B cell (primary cell): ENCODE results near the gene HDLBP. TPM values are rescaled to one million over a fixed set of nuclear protein-coding genes. Genes with fewer than 3 reads are reported as not detected.

Source experiments
- ATAC-seq: fragments of 200-7000 bp; cut with Tn5 transposase; one replicate; pipeline ENCODE4 v1.10.0; 2021; ENCODE audit warnings: low read depth, mild to moderate bottlenecking, moderate number of reproducible peaks, moderate library complexity
- CTCF ChIA-PET: fragments of 350-600 bp; sonication (Branson Sonifier 250); formaldehyde crosslinking; loops from one replicate; lab custom pipeline; 2021; ENCODE audit warnings: antibody characterized with exemption, inconsistent platforms; lab: Charles Lee
- POLR2A ChIA-PET: fragments of 350-600 bp; sonication (Branson Sonifier 250); formaldehyde crosslinking; loops from one replicate; lab custom pipeline; 2021; ENCODE audit warnings: antibody characterized with exemption; lab: Charles Lee
- DNase-seq: peaks from one replicate; pipeline ENCODE4 v3.0.0; 2013
- H2AFZ ChIP-seq: 2 replicates; pipeline ENCODE4 v1.6.1; 2012; ENCODE audit warnings: mild to moderate bottlenecking, low read depth, low read length; ENCODE audit not compliant: insufficient read depth, poor library complexity, severe bottlenecking
- H3K27ac ChIP-seq, 2 donors: 1 replicate in 1 of 2; 2 replicates in 1 of 2; pipeline ENCODE4 v1.5.1; 2012 to 2013; ENCODE audit warnings: low read length in 2 of 2, mild to moderate bottlenecking in 2 of 2, moderate library complexity in 1 of 2
- H3K27me3 ChIP-seq, 4 experiments: fragments of 200-600 bp in 1 of 4; sonication (generic) in 1 of 4; replicated peaks in 1 of 4; 1 replicate in 2 of 4; 2 replicates in 2 of 4; pipeline versions ENCODE4 v1.6.1 to v1.7.0; 2013 to 2016; ENCODE audit warnings: low read length in 3 of 4, mild to moderate bottlenecking in 2 of 4, mixed read lengths in 1 of 4, moderate library complexity in 1 of 4; ENCODE audit not compliant: insufficient read depth in 4 of 4, control insufficient read depth in 3 of 4; ENCODE audit errors: control extremely low read depth in 1 of 4
- H3K36me3 ChIP-seq, 2 experiments: replicated peaks in 1 of 2; 1 replicate in 1 of 2; 2 replicates in 1 of 2; pipeline versions ENCODE4 v1.6.1 to v1.7.1; 2013; ENCODE audit warnings: low read length in 1 of 2; ENCODE audit not compliant: insufficient read depth in 2 of 2, control insufficient read depth in 1 of 2; ENCODE audit errors: control extremely low read depth in 1 of 2, extremely low read depth in 1 of 2
- H3K4me1 ChIP-seq, 2 donors: fragments of 200-600 bp in 1 of 2; sonication (generic) in 1 of 2; 1 replicate in 1 of 2; 2 replicates in 1 of 2; pipeline versions ENCODE4 v1.5.1 to v1.6.1; 2013 to 2017; ENCODE audit warnings: low read length in 2 of 2; ENCODE audit not compliant: control insufficient read depth in 2 of 2, insufficient read depth in 2 of 2
- H3K4me2 ChIP-seq: replicated peaks from 2 replicates; pipeline ENCODE3; 2012; ENCODE audit warnings: mild to moderate bottlenecking, low read depth, low read length; ENCODE audit not compliant: poor library complexity, severe bottlenecking
- H3K4me3 ChIP-seq, 5 experiments: fragments of 200-600 bp in 1 of 5; sonication (generic) in 1 of 5; 1 replicate in 3 of 5; 2 replicates in 2 of 5; pipeline versions ENCODE4 v1.5.1 to v1.7.0; 2011 to 2016; ENCODE audit warnings: low read length in 4 of 5, mild to moderate bottlenecking in 4 of 5, low read depth in 2 of 5, control low read depth in 1 of 5, moderate library complexity in 1 of 5; ENCODE audit not compliant: insufficient read depth in 1 of 5; ENCODE audit errors: control extremely low read depth in 1 of 5, extremely low read depth in 1 of 5
- H3K79me2 ChIP-seq: fragments of 200-600 bp; sonication (generic); one replicate; pipeline ENCODE4 v1.6.0; 2016; ENCODE audit warnings: low read length; ENCODE audit not compliant: control insufficient read depth, insufficient read depth
- H3K9ac ChIP-seq: fragments of 200-600 bp; sonication (generic); 2 replicates; pipeline ENCODE4 v1.6.1; 2017; ENCODE audit warnings: mild to moderate bottlenecking, low read length, moderate library complexity
- H3K9me3 ChIP-seq, 3 donors: one replicate each; pipeline versions ENCODE4 v1.6.1 to v1.7.1; 2013; ENCODE audit warnings: low read length in 2 of 3; ENCODE audit not compliant: control insufficient read depth in 2 of 3, insufficient read depth in 1 of 3; ENCODE audit errors: control extremely low read depth in 1 of 3
- H4K20me1 ChIP-seq: 2 replicates; pipeline ENCODE4 v1.6.0; 2012; ENCODE audit warnings: mild to moderate bottlenecking, low read length; ENCODE audit not compliant: insufficient read depth, control insufficient read depth, poor library complexity, severe bottlenecking
- H3K27ac Mint-ChIP-seq: one replicate; pipeline ENCODE4 v1.8.0; 2021; ENCODE audit warnings: mixed read lengths
- H3K27me3 Mint-ChIP-seq: one replicate; pipeline ENCODE4 v1.8.0; 2021; ENCODE audit warnings: mixed read lengths
- H3K4me1 Mint-ChIP-seq: one replicate; pipeline ENCODE4 v1.8.0; 2021; ENCODE audit warnings: mixed read lengths
- H3K4me3 Mint-ChIP-seq: one replicate; pipeline ENCODE4 v1.8.0; 2021; ENCODE audit warnings: mixed read lengths
- H3K9me3 Mint-ChIP-seq: one replicate; pipeline ENCODE4 v1.8.0; 2022; ENCODE audit warnings: mixed read lengths; ENCODE audit not compliant: insufficient read depth
- EZH2 ChIP-seq: IDR thresholded peaks from 2 replicates; pipeline ENCODE4 v1.6.1; 2012; ENCODE audit warnings: borderline replicate concordance, low read depth, mild to moderate bottlenecking, moderate library complexity, low read length; ENCODE audit not compliant: insufficient read depth, poor library complexity, severe bottlenecking
- WGBS: methylation state at CpG from one replicate; pipeline ENCODE4 v1.1.5; 2013; ENCODE audit warnings: missing lambda C conversion rate; ENCODE audit not compliant: insufficient coverage; 5-methylcytosine and 5-hydroxymethylcytosine counted together
- intact Hi-C: fragments of 100-400 bp; cut with micrococcal nuclease; formaldehyde crosslinking; loops from one replicate; pipeline ENCODE4 v1.10.0; 2022
- polyA plus RNA-seq: library from polyadenylated mRNA; depleted of rRNA; stranded (reverse); fragments of >200 nt; gene quantifications from 2 replicates; pipeline ENCODE4 v1.2.3, GENCODE V29; 2012
- total RNA-seq, 2 donors: library from RNA; stranded (reverse); fragments of 120-200 nt in 1 of 2; gene quantifications; 1 replicate in 1 of 2; 2 replicates in 1 of 2; pipeline versions ENCODE4 v1.2.3 to v1.2.4, GENCODE V29; 2013 to 2022
- TF ChIP-seq, protein P1 (sequence below): fragments of 200-600 bp; IDR thresholded peaks from one replicate; pipeline ENCODE4 v1.8.0; 2022; ENCODE audit warnings: antibody characterized with exemption, mild to moderate bottlenecking

HDLBP gene
- total and polyA plus RNA-seq, 2 donors (not counting 1 experiment from before 2014, with no cell fraction given): 55.1 to 127 TPM

DNA sequence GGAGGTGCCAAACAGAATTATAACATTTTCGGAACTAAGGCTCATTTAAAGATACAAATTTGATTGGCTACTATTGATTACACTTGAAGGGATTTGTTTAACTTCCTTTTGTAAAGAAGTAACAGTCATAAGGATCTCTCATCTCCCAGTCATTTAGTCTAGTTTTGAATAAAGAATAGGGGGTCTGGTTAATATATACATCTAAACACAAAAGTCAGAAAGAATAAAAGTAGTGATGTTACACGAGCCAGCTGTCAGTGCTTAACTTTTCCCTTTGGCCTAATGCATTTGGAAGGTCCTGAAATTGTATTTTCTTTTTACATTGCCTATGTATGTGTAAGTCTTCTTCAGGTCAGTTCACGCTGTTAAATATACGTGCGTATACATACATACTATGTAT is 8.3 kb upstream of the HDLBP start:
- Histone ChIP-seq H3K4me3 (no peak overlapping the region), H3K4me2 (no peak overlapping the region), H4K20me1 (peaks cover 66% of the 10 kb centered on the region), H3K36me3 (peaks cover 6 to 24% of the 10 kb centered on the region in 2 experiments), H3K27me3 (no peaks in the 10 kb centered on the region), H3K9me3 (no peaks in the 10 kb centered on the region), H3K27ac (no peak overlapping the region), H2AFZ (no peak overlapping the region), H3K4me1 (peaks cover 25 to 27% of the 10 kb centered on the region in 2 donors), H3K79me2 (peaks cover 95% of the 10 kb centered on the region), H3K9ac (no peak overlapping the region)
- H3K27me3 Mint-ChIP-seq: no peaks in the 10 kb centered on the region
- intact Hi-C loops: loop anchor here (1.0 kb wide), 1 partner anchor 7 kb away; no protein-coding TSS in a partner anchor
- no peaks in the 10 kb centered on the region for H3K9me3 Mint-ChIP-seq
- peak overlapping the region; percentile 44 for H3K27ac Mint-ChIP-seq
- CTCF ChIA-PET: interaction anchor here (0.8 to 0.9 kb wide), 2 partner anchors 26 to 66 kb away, joined by 3 read pairs; no protein-coding TSS in a partner anchor
- POLR2A ChIA-PET: interaction anchor here (2.0 kb wide), 1 partner anchor 8 kb away, joined by 8 read pairs; the partner anchor contains the start of genes HDLBP and SEPTIN2
- ATAC-seq (no peak), DNase-seq (no peak)
- TF ChIP-seq EZH2: no peak
- TF ChIP-seq, protein P1, sequence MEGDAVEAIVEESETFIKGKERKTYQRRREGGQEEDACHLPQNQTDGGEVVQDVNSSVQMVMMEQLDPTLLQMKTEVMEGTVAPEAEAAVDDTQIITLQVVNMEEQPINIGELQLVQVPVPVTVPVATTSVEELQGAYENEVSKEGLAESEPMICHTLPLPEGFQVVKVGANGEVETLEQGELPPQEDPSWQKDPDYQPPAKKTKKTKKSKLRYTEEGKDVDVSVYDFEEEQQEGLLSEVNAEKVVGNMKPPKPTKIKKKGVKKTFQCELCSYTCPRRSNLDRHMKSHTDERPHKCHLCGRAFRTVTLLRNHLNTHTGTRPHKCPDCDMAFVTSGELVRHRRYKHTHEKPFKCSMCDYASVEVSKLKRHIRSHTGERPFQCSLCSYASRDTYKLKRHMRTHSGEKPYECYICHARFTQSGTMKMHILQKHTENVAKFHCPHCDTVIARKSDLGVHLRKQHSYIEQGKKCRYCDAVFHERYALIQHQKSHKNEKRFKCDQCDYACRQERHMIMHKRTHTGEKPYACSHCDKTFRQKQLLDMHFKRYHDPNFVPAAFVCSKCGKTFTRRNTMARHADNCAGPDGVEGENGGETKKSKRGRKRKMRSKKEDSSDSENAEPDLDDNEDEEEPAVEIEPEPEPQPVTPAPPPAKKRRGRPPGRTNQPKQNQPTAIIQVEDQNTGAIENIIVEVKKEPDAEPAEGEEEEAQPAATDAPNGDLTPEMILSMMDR: no peak
- peaks cover 56% of the 10 kb centered on the region for H3K4me1 Mint-ChIP-seq
- no CpG with 5 or more reads among the region's 5 CpGs for WGBS
- H3K4me3 Mint-ChIP-seq: peak overlapping the region; percentile 51

DNA sequence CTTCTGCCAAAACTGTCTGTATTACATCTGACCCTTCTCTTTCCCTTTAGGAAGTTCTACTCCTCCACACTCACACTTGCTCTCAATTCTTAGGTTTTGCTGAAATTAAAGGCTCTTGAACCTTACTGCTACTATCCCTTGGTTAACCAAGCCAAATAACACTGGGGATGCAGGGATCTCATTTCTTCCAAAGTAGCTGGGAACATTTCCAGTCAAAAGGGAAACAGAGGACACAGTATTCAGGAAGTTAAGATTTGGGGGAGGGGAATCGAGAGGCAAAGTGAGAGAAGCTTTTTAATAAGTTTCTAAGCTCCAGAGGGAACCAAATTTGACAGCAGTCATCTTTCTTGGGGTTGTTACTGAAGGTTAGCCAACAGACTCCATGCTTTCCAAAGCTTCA is 6.4 kb upstream of the HDLBP start:
- peaks cover 5 to 18% of the 10 kb centered on the region in 2 experiments for H3K36me3 ChIP-seq
- no peaks in the 10 kb centered on the region for H3K27me3 ChIP-seq
- peaks cover 66% of the 10 kb centered on the region for H4K20me1 ChIP-seq
- peaks cover 39 to 41% of the 10 kb centered on the region in 2 donors for H3K4me1 ChIP-seq
- ATAC-seq: no peak
- no peaks in the 10 kb centered on the region for H3K9me3 Mint-ChIP-seq
- H3K79me2 ChIP-seq: peaks cover 97% of the 10 kb centered on the region
- CTCF ChIA-PET: no interaction called here
- peaks cover 74% of the 10 kb centered on the region for H3K4me1 Mint-ChIP-seq
- no peak overlapping the region for H3K9ac ChIP-seq
- H3K27ac ChIP-seq: no peak overlapping the region
- no peak overlapping the region for H3K27ac Mint-ChIP-seq
- no peaks in the 10 kb centered on the region for H3K9me3 ChIP-seq
- H3K4me2 ChIP-seq: no peak overlapping the region
- no peaks in the 10 kb centered on the region for H3K27me3 Mint-ChIP-seq
- intact Hi-C loops: no loop called here
- no peak for TF ChIP-seq EZH2
- TF ChIP-seq, protein P1: no peak
- no peak overlapping the region for H2AFZ ChIP-seq
- H3K4me3 ChIP-seq: no peak overlapping the region
- H3K4me3 Mint-ChIP-seq: no peak overlapping the region
- POLR2A ChIA-PET: no interaction called here
- WGBS: no CpG with 5 or more reads among the region's 1 CpG
- no peak for DNase-seq
